Right cardiac atrium (tissue), 5 donors: ENCODE results near the gene RIBC1. TPM values are rescaled to one million over a fixed set of nuclear protein-coding genes. Genes with fewer than 3 reads are reported as not detected.
"Not testable (repeated sequence)": the region's sequence is repeated elsewhere in the genome, so short reads cannot be mapped to it uniquely, and the experiment has no call there.

Source experiments
- ATAC-seq, 2 donors: fragments of 200-7000 bp; cut with Tn5 transposase; one replicate each; pipeline versions ENCODE4 v1.8.0 to v1.9.1; 2020; ENCODE audit warnings: moderate library complexity in 2 of 2, mild to moderate bottlenecking in 1 of 2
- DNase-seq, 3 donors: peaks; one replicate each; pipeline ENCODE4 v3.0.0-alpha.2; 2020
- H3K27ac ChIP-seq: one replicate; pipeline ENCODE4 v1.5.1; 2013; ENCODE audit warnings: mild to moderate bottlenecking, low read length, control low read depth, moderate library complexity
- H3K27me3 ChIP-seq: one replicate; pipeline ENCODE4 v1.6.1; 2013; ENCODE audit not compliant: control insufficient read depth, insufficient read depth
- H3K4me1 ChIP-seq: one replicate; pipeline ENCODE4 v1.6.1; 2013; ENCODE audit warnings: low read length; ENCODE audit not compliant: control insufficient read depth, insufficient read depth
- H3K4me3 ChIP-seq: one replicate; pipeline ENCODE4 v1.5.1; 2013; ENCODE audit warnings: low read length, control low read depth
- H3K9me3 ChIP-seq: one replicate; pipeline ENCODE4 v1.6.1; 2013; ENCODE audit warnings: low read length; ENCODE audit not compliant: control insufficient read depth
- WGBS: extraction: QIAGEN DNeasy Blood & Tissue Kit; methylation state at CpG from one replicate; pipeline ENCODE4 v1.1.7; 2013; 5-methylcytosine and 5-hydroxymethylcytosine counted together
- intact Hi-C, 4 donors: fragments of 100-400 bp; cut with DNase I; formaldehyde crosslinking; loops; one replicate each; pipeline versions ENCODE4 v1.11.0 to v1.14.0; 2022 to 2023
- microRNA-seq, 2 donors: library from miRNA; unstranded; fragments of <30 nt; microRNA quantifications; one replicate each; pipeline ENCODE4 v1.2.0, GENCODE V29; 2020 to 2021
- polyA plus RNA-seq: library from polyadenylated mRNA; stranded (reverse); fragments of 200-250 nt; gene quantifications from one replicate; pipeline ENCODE4 v1.2.3, GENCODE V29; 2013
- total RNA-seq, 4 donors: library from RNA; stranded (reverse); fragmentation: NEBNext Ultra II Directional; extraction: Animal tissue kit (Norgen Biotek cat#: 25700); gene quantifications; one replicate each; pipeline ENCODE4 v1.2.1, GENCODE V29; 2021
- donor health status: healthy with polysubstance abuse.
- donor health status: DM: no; HTN: yes; CAD: no.
- donor health status: DM: no; HTN: no; CAD: no.
- donor health status: DM: no; HTN: yes; CAD: no; lungs with severe emphysema.
- donor health status: DM: yes; HTN: yes; CAD: no.

Gene RIBC1
- total and polyA plus RNA-seq, 5 donors = 0.67 to 1.8 (median 0.94) TPM

- Histone ChIP-seq H3K9me3 (no peaks in the 10 kb centered on the region), H3K4me3 (no peak overlapping the region), H3K27ac (no peak overlapping the region), H3K27me3 (no peaks in the 10 kb centered on the region), H3K4me1 (no peaks in the 10 kb centered on the region)
- 62% methylated on average over 3 of the region's 3 CpGs for WGBS
- DNase-seq (no peak), ATAC-seq (no peak)
- intact Hi-C loops = no loop called here
Observed at GRCh38 chrX:53456254-53456653, 33.6 kb downstream of the RIBC1 start.

- ATAC-seq = no peak
- no peaks in the 10 kb centered on the region for H3K9me3 ChIP-seq
- no peak overlapping the region for H3K27ac ChIP-seq
- H3K4me1 ChIP-seq = no peaks in the 10 kb centered on the region
- H3K27me3 ChIP-seq = no peaks in the 10 kb centered on the region
- intact Hi-C loops = no loop called here
- no peak overlapping the region for H3K4me3 ChIP-seq
- no peak for DNase-seq
- 33% methylated on average over 5 of the region's 5 CpGs for WGBS
Observed at GRCh38 chrX:53458082-53458481, 35.4 kb downstream of the RIBC1 start.

- 87% methylated on average over 3 of the region's 3 CpGs for WGBS
- DNase-seq, H3K4me3 ChIP-seq, H3K27me3 ChIP-seq, H3K4me1 ChIP-seq, H3K9me3 ChIP-seq, ATAC-seq, intact Hi-C loops, H3K27ac ChIP-seq: not testable (repeated sequence)
Observed at GRCh38 chrX:53468659-53469058, 46.0 kb downstream of the RIBC1 start.

GRCh38 chrX:53471346-53471745, 48.7 kb downstream of the RIBC1 start:
- H3K9me3 ChIP-seq = no peaks in the 10 kb centered on the region
- DNase-seq = no peak
- no peak for ATAC-seq
- no peak overlapping the region for H3K4me3 ChIP-seq
- intact Hi-C loops = no loop called here
- H3K4me1 ChIP-seq = no peaks in the 10 kb centered on the region
- no peak overlapping the region for H3K27ac ChIP-seq
- 73% methylated on average over 3 of the region's 3 CpGs for whole genome bisulfite sequencing
- no peaks in the 10 kb centered on the region for H3K27me3 ChIP-seq

GRCh38 chrX:53474707-53475106, 52.0 kb downstream of the RIBC1 start:
- WGBS = 62% methylated on average over 2 of the region's 2 CpGs
- no peak overlapping the region for H3K27ac ChIP-seq
- H3K4me1 ChIP-seq = no peaks in the 10 kb centered on the region
- DNase-seq = no peak
- no peaks in the 10 kb centered on the region for H3K27me3 ChIP-seq
- no peaks in the 10 kb centered on the region for H3K9me3 ChIP-seq
- no peak for ATAC-seq
- intact Hi-C loops = no loop called here
- H3K4me3 ChIP-seq = no peak overlapping the region

GRCh38 chrX:53476371-53476770, 53.7 kb downstream of the RIBC1 start:
- no peaks in the 10 kb centered on the region for H3K4me1 ChIP-seq
- no peak for ATAC-seq
- WGBS = 53% methylated on average over 2 of the region's 2 CpGs
- DNase-seq = no peak
- H3K27ac ChIP-seq = no peak overlapping the region
- no peaks in the 10 kb centered on the region for H3K27me3 ChIP-seq
- no peak overlapping the region for H3K4me3 ChIP-seq
- intact Hi-C loops = no loop called here
- no peaks in the 10 kb centered on the region for H3K9me3 ChIP-seq

GRCh38 chrX:53479301-53479700, 56.6 kb downstream of the RIBC1 start:
- ATAC-seq (no peak), DNase-seq (no peak)
- Histone ChIP-seq H3K27me3 (no peaks in the 10 kb centered on the region), H3K4me1 (no peaks in the 10 kb centered on the region), H3K27ac (no peak overlapping the region), H3K9me3 (no peaks in the 10 kb centered on the region), H3K4me3 (no peak overlapping the region)
- WGBS = 84% methylated on average over 5 of the region's 5 CpGs
- intact Hi-C loops = no loop called here

Small RNA genes within 50 kb of the gene (microRNA-seq; reads per million reads assigned to microRNA genes)
- 0 reads per million in 2 donors for gene MIR6857

Other genes starting within 250 kb of the RIBC1 start
- gene KDM5C, start 197.7 kb upstream of the RIBC1 start, total RNA-seq = 10 to 100 TPM; 37.8 to 61.6 (median 47.7) TPM
- gene KDM5C, start 197.7 kb upstream of the RIBC1 start, polyA plus RNA-seq = 23.4 TPM
- 10 to 100 TPM; 11.6 to 15.3 (median 14.6) TPM for gene IQSEC2, start 141.3 kb upstream of the RIBC1 start, total RNA-seq
- 15.1 TPM for gene IQSEC2, start 141.3 kb upstream of the RIBC1 start, polyA plus RNA-seq
- gene SMC1A, start 219 bp upstream of the RIBC1 start, total RNA-seq = 10 to 100 TPM; 41.9 to 50.3 (median 49.2) TPM
- 9.4 TPM for gene SMC1A, start 219 bp upstream of the RIBC1 start, polyA plus RNA-seq
- gene HSD17B10, start 11.5 kb downstream of the RIBC1 start, total RNA-seq = 100 to 1,000 TPM in 2 of 4 donors, 10 to 100 TPM in 2; 89.3 to 113 (median 106) TPM
- 107 TPM for gene HSD17B10, start 11.5 kb downstream of the RIBC1 start, polyA plus RNA-seq